PC-9 (cell line): ENCODE results near the gene AGBL3. TPM values are rescaled to one million over a fixed set of nuclear protein-coding genes. Genes with fewer than 3 reads are reported as not detected.

ENCODE experiments used
- BruUV-seq: library from RNA; stranded (reverse); fragments of 400-500 nt; replicated peaks from 2 replicates; lab custom pipeline; 2021; lab: Mats Ljungman, UMichigan
- CTCF ChIA-PET: fragments of 300-600 bp; sonication (Branson Sonifier 250); formaldehyde crosslinking; loops from one replicate; lab custom pipeline; 2022; ENCODE audit warnings: antibody characterized with exemption; lab: Charles Lee
- POLR2A ChIA-PET: fragments of 300-600 bp; sonication (Branson Sonifier 250); formaldehyde crosslinking; loops from one replicate; lab custom pipeline; 2022; ENCODE audit warnings: antibody characterized with exemption; ENCODE audit not compliant: unreplicated experiment; lab: Charles Lee
- DNase-seq, 2 experiments: peaks; one replicate each; pipeline versions ENCODE4 v3.0.0 to v3.0.0-alpha.2; 2015 to 2022; ENCODE audit warnings: mixed read lengths in 1 of 2
- H2AFZ ChIP-seq: fragments of 200-600 bp; sonication (generic); 2 replicates; pipeline ENCODE4 v1.8.1; 2017; ENCODE audit warnings: antibody characterized with exemption
- H3F3A ChIP-seq: fragments of 200-600 bp; sonication (generic); 2 replicates; pipeline ENCODE4 v1.8.1; 2017; ENCODE audit warnings: antibody characterized with exemption, mild to moderate bottlenecking, low read depth; ENCODE audit not compliant: insufficient read depth
- H3K27ac ChIP-seq: fragments of 200-600 bp; sonication (generic); 2 replicates; pipeline ENCODE4 v1.6.1; 2016; ENCODE audit warnings: mixed run types
- H3K27me3 ChIP-seq: fragments of 200-600 bp; sonication (generic); 2 replicates; pipeline ENCODE4 v1.6.1; 2016; ENCODE audit warnings: low read depth, mixed run types; ENCODE audit not compliant: insufficient read depth
- H3K36me3 ChIP-seq: fragments of 200-600 bp; sonication (generic); 2 replicates; pipeline ENCODE4 v1.6.1; 2016; ENCODE audit warnings: low read depth, mixed run types
- H3K4me1 ChIP-seq: fragments of 200-600 bp; sonication (generic); replicated peaks from 2 replicates; pipeline ENCODE4 v1.6.1; 2016; ENCODE audit warnings: mixed run types; ENCODE audit not compliant: insufficient read depth
- H3K4me2 ChIP-seq: fragments of 200-600 bp; sonication (generic); 2 replicates; pipeline ENCODE4 v1.6.1; 2017; ENCODE audit warnings: mixed run types
- H3K4me3 ChIP-seq: fragments of 200-600 bp; sonication (generic); 2 replicates; pipeline ENCODE4 v1.6.1; 2016; ENCODE audit warnings: mixed run types
- H3K79me2 ChIP-seq: fragments of 200-600 bp; sonication (generic); 2 replicates; pipeline ENCODE4 v1.6.1; 2017; ENCODE audit warnings: low read depth, mixed run types
- H3K9me2 ChIP-seq: fragments of 200-600 bp; sonication (generic); 2 replicates; pipeline ENCODE4 v1.8.1; 2017; ENCODE audit warnings: mild to moderate bottlenecking; ENCODE audit not compliant: insufficient read depth
- H3K9me3 ChIP-seq: fragments of 200-600 bp; sonication (generic); 2 replicates; pipeline ENCODE4 v1.8.1; 2016; ENCODE audit warnings: low read depth; ENCODE audit not compliant: insufficient read depth
- H4K20me1 ChIP-seq: fragments of 200-600 bp; sonication (generic); 2 replicates; pipeline ENCODE4 v1.8.1; 2017; ENCODE audit not compliant: insufficient read depth
- EZH2 ChIP-seq: fragments of 200-600 bp; sonication (generic); IDR thresholded peaks from 2 replicates; pipeline ENCODE4 v1.8.0; 2017; ENCODE audit warnings: antibody characterized with exemption, low read depth
- intact Hi-C: fragments of 100-400 bp; cut with micrococcal nuclease; formaldehyde crosslinking; loops from one replicate; pipeline ENCODE4 v1.10.0; 2022; ENCODE audit not compliant: unreplicated experiment
- total RNA-seq: library from RNA; stranded (reverse); gene quantifications from 2 replicates; pipeline ENCODE4 v1.2.3, GENCODE V29; 2021
- TF ChIP-seq, protein P1 (sequence below): fragments of 200-600 bp; sonication (generic); conservative IDR thresholded peaks from 2 replicates; pipeline ENCODE4 v1.6.1; 2017; ENCODE audit warnings: mixed run types, antibody characterized with exemption, mild to moderate bottlenecking, moderate library complexity

Gene AGBL3
- total RNA-seq, 1 experiment from 2014 or later: 3.2 TPM

DNA sequence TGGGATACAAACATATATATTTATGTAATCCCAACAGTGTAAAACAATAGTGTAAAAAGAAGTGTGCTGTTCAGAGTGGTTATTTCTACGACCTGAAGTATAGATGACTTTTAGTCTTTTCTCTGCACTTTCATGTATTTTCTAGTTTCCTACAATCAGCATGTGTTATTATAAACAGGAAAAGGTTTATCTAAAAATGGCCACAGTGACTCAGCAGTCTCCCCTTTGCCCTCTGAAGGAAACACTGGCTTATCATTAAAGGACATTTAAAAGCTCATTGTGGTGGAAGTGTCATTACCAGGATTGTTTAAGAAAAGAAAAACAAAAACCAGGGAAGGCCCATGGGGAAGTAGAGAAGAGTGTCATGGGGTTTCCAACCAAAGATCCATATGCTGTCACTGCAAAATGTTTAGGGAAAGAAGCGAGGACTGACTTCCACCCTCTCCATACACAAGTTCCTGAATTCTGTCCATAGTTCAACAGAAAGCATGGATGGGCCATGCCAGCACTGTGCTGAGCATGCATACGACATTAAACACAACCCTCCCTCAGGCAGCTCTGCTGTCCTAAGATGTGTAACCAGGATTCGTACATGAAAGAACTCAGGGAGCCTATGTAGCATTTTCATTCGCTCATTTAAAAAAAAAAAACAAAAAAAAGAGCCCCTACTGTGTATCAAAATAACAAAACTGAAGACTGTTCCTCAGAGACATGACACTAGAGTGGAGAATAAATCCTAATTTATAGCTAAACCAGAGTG lies 174.0 kb downstream of the AGBL3 start:
- H2AFZ ChIP-seq: no peak overlapping the region
- no peak for TF ChIP-seq EZH2
- TF ChIP-seq, protein P1, sequence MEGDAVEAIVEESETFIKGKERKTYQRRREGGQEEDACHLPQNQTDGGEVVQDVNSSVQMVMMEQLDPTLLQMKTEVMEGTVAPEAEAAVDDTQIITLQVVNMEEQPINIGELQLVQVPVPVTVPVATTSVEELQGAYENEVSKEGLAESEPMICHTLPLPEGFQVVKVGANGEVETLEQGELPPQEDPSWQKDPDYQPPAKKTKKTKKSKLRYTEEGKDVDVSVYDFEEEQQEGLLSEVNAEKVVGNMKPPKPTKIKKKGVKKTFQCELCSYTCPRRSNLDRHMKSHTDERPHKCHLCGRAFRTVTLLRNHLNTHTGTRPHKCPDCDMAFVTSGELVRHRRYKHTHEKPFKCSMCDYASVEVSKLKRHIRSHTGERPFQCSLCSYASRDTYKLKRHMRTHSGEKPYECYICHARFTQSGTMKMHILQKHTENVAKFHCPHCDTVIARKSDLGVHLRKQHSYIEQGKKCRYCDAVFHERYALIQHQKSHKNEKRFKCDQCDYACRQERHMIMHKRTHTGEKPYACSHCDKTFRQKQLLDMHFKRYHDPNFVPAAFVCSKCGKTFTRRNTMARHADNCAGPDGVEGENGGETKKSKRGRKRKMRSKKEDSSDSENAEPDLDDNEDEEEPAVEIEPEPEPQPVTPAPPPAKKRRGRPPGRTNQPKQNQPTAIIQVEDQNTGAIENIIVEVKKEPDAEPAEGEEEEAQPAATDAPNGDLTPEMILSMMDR: no peak
- H3K4me3 ChIP-seq: no peak overlapping the region
- H3K4me1 ChIP-seq: peaks cover 14% of the 10 kb centered on the region
- no peaks in the 10 kb centered on the region for H4K20me1 ChIP-seq
- no peaks in the 10 kb centered on the region for H3K9me2 ChIP-seq
- ChIA-PET POLR2A (interaction anchor here (0.7 kb wide), 1 partner anchor 599 kb away, joined by 7 read pairs; no protein-coding TSS in a partner anchor), CTCF (no interaction called here)
- no peak for DNase-seq
- 0 out of 2 replicates have a peak overlapping the region, but pooled peaks have one; percentile 0 for H3K4me2 ChIP-seq
- no TSS peak for BruUV-seq
- intact Hi-C loops: no loop called here
- H3K27me3 ChIP-seq: no peaks in the 10 kb centered on the region
- H3K36me3 ChIP-seq: peaks cover 14% of the 10 kb centered on the region; the same call in 1 of the 2 replicates
- H3K79me2 ChIP-seq: no peaks in the 10 kb centered on the region
- peaks cover 32% of the 10 kb centered on the region for H3K9me3 ChIP-seq
- H3K27ac ChIP-seq: peak overlapping the region; percentile 44
- 0 out of 2 replicates have a peak, but pooled peaks cover 5% of the 10 kb centered on the region for H3F3A ChIP-seq

DNA sequence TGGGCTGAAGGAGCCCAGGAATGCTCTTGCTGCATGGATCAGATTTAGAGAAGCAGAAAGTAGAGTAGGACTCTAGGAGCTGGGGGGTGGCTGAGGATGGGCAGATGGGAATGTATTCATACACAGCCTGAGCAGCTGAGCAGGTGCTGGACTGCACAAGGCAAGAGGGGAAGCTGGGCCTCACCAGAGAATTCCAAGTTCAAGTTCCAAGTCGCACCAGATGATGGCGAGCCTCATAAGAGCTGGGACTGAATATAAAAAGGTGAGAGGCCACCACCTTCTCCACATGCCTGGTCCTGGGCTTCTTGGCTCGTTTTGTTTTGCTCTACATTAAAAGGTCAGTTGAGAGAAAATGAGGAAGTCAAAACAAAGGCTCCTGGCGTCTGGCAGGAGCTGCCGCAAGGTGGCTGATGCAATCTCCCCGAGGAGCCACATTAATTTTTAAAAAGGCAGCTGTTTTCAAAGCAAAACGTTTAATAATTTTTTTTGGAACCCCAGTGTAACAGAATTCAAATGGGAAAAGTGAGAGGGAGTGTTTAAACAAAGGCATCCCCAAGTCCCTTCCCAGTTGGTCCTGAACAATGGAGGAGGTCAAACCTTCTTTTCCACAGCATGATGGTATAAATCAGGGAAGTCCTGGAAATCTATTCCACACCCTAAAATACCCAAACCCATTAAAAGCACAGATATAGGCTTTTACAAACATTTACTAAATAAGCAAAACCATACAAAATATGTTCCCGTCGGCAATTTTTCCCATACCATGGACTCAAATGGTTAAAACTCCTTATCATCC lies 174.7 kb downstream of the AGBL3 start:
- Histone ChIP-seq H3K9me2 (no peaks in the 10 kb centered on the region), H3K4me3 (no peak overlapping the region), H3K27ac (peak overlapping the region; percentile 44), H3F3A (0 out of 2 replicates have a peak, but pooled peaks cover 5% of the 10 kb centered on the region), H3K79me2 (no peaks in the 10 kb centered on the region), H4K20me1 (no peaks in the 10 kb centered on the region), H3K4me1 (peaks cover 14% of the 10 kb centered on the region), H2AFZ (no peak overlapping the region), H3K9me3 (peaks cover 32% of the 10 kb centered on the region), H3K27me3 (no peaks in the 10 kb centered on the region), H3K4me2 (no peak overlapping the region), H3K36me3 (peaks cover 14% of the 10 kb centered on the region)
- no peak for TF ChIP-seq EZH2
- TF ChIP-seq, protein P1: no peak
- DNase-seq: no peak
- intact Hi-C loops: no loop called here
- ChIA-PET POLR2A (no interaction called here), CTCF (no interaction called here)
- no TSS peak for BruUV-seq

DNA sequence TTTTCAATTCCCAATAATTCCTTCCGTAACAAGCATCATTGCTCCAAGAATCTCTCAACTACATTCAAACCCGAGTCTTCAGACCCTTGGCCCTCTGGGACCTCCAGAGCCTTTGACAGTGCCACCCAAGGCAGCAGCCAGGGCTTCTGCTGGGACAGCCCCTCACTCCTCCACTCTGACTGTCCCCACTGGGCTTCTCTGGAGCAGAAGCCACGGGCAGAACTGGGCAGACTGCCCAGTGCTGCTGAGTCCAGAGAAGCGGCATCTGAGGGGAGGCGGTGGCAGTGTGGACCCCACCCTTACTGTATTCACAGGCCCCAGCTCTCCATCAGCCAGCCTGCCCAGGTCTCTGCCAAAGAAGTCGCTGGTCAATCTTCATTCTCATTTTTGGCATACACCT lies 175.4 kb downstream of the AGBL3 start:
- H2AFZ ChIP-seq: no peak overlapping the region
- intact Hi-C loops: no loop called here
- H3K9me3 ChIP-seq: peaks cover 26% of the 10 kb centered on the region
- peaks cover 18% of the 10 kb centered on the region for H3K36me3 ChIP-seq
- no peak overlapping the region for H3K27ac ChIP-seq
- DNase-seq: no peak
- ChIA-PET CTCF (no interaction called here), POLR2A (interaction anchor here (0.6 to 0.7 kb wide), 2 partner anchors 13 to 809 kb away, joined by 3 to 6 read pairs; no protein-coding TSS in a partner anchor)
- H3K4me3 ChIP-seq: no peak overlapping the region
- H3F3A ChIP-seq: 0 out of 2 replicates have a peak, but pooled peaks cover 5% of the 10 kb centered on the region
- H3K27me3 ChIP-seq: no peaks in the 10 kb centered on the region
- no peaks in the 10 kb centered on the region for H4K20me1 ChIP-seq
- no TSS peak for BruUV-seq
- no peaks in the 10 kb centered on the region for H3K9me2 ChIP-seq
- TF ChIP-seq EZH2: no peak
- TF ChIP-seq, protein P1: no peak
- H3K79me2 ChIP-seq: no peaks in the 10 kb centered on the region
- no peak overlapping the region for H3K4me2 ChIP-seq
- peaks cover 14% of the 10 kb centered on the region for H3K4me1 ChIP-seq
